ENCODE results near the gene TM9SF2.

The TM9SF2 gene

DNA sequence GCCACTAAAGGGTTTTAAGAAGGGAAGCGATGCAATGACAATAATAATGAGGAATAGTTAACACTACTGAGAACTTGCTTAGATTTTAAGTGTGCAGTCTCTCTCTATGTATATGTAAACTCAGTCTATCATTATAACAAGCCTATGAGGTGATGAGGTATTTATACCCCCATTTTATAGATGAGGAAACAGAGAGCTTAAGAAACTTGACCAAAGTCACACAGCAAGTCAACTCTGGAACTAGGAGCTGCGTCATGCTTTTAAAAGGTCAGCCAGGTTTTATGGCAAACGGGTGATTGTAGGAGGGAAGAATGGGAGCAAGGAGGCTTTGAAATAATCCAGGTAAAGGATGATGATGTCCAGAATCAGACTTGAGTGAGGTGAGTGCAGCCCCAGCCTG is 103.4 kb downstream of the TM9SF2 start:
- no peak overlapping the region for H3K4me3 ChIP-seq (replicated peaks; ENCODE audit: low read depth, low read length)
- TF ChIP-seq, protein P1, sequence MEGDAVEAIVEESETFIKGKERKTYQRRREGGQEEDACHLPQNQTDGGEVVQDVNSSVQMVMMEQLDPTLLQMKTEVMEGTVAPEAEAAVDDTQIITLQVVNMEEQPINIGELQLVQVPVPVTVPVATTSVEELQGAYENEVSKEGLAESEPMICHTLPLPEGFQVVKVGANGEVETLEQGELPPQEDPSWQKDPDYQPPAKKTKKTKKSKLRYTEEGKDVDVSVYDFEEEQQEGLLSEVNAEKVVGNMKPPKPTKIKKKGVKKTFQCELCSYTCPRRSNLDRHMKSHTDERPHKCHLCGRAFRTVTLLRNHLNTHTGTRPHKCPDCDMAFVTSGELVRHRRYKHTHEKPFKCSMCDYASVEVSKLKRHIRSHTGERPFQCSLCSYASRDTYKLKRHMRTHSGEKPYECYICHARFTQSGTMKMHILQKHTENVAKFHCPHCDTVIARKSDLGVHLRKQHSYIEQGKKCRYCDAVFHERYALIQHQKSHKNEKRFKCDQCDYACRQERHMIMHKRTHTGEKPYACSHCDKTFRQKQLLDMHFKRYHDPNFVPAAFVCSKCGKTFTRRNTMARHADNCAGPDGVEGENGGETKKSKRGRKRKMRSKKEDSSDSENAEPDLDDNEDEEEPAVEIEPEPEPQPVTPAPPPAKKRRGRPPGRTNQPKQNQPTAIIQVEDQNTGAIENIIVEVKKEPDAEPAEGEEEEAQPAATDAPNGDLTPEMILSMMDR (IDR thresholded peaks at IDR 0.05; ENCODE audit: low read depth, low read length, missing control alignments), result no peak
- DNase-seq (ENCODE audit: extremely low read depth, low read depth), result no peak

DNA sequence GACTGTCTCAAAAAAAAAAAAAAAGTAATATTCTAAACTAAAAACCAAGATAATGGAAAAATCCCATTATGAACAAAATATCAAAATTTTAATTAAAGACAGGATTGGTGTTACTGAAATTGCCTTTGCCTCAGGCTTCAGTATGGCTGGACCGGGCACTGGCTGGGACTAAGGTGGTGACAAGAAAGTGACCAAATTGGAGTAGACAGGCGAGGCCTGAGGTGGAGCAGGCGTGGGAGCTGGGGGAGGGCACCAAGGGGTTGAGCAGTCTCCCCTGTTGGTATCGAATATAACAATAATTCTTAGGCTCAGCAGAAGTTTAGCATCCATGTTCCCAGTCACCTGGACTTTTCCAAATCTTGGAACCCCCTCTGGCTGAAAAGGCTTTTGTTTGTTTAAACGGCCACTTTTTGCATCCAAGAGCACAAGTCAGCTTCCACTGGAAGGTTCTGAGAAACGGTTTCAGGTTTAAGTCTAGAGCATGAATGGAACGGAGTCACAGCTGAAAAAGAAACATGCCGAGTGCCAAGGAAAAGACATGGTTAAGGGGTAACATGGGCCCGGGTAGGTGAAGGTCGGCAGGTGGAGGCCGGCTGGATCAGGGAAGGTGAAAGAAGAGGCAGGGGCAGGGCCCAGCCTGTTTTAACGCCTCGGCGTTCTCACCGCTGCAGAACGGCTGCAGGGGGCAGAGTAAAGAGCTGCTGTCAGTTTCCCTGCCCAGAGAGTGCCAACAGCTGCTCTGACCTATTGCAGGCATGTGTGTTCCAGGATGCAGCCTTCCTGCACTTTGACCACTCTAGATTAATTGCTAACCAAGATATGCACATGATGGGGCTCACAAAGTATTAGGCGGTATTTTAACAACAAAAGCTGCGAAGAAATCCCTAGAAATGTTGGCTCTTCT is 104.4 kb downstream of the TM9SF2 start:
- DNase-seq (ENCODE audit: extremely low read depth, low read depth), result no peak
- TF ChIP-seq, protein P1 (IDR thresholded peaks at IDR 0.05; ENCODE audit: low read depth, low read length, missing control alignments), result no peak
- peak overlapping the region; percentile 70 for H3K4me3 ChIP-seq (replicated peaks; ENCODE audit: low read depth, low read length)

DNA sequence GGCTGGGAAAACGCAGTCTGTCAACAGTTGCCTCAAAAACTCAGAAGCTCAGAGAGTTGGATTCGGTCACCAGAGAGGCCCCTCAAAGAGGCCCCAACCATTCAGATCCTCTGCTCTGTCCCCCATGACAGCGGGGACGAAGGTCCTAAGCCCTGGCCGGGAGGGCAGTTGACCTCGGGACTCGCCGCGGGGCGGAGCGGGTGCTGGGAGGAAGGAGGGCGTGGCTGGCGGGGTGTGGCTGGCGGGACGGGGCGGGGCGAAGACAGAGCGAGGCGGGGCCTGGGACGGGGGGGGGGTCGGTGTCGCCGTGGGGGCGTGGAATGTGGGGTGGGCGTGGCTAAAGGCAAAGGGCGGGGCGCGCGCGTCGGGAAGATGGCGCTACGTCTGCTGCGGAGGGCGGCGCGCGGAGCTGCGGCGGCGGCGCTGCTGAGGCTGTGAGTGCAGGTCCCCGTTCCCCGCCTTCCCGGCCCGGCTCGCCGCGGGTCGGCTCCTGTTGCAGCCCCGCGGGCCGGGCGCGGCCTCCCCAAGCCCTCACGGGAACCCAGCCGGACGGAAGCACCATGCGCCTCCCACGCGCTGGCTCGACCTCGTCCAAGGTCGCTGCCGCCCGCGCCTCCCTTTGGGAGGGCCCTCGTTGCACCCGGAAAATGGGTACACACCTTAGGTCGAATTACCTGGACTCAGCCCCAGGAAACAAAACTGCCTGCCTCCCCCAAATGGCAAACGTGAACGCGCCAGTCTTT is 105.2 kb downstream of the TM9SF2 start, which contains the start of gene CLYBL:
CLYBL (plus strand) TSS at position 367 of the 743 bp plus-strand sequence.
- peak within 1 kb of the TSS; percentile 70 for H3K4me3 ChIP-seq (replicated peaks; ENCODE audit: low read depth, low read length)
- DNase-seq (ENCODE audit: extremely low read depth, low read depth), result no peak
- TF ChIP-seq, protein P1 (IDR thresholded peaks at IDR 0.05; ENCODE audit: low read depth, low read length, missing control alignments), result no peak

DNA sequence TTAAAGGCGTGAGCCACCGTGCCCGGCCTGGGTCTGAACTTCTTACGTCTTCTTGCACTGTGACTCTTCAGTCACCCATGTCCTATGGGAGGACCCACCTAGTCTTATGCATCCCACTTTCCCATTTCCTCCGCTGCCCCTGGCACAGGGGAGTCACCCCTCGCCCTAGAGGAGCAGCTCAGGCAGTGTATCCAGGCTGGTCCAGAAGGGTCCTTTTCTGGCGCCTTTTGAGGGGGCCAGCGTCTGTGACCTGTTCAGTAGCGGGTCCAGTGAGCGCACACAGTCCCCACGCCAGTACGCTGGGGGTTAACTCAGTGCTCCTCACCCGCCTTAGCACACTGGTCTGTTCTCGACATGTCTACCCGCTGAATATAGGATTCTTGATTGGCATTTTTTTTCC is 107.1 kb downstream of the TM9SF2 start:
- TF ChIP-seq, protein P1 (IDR thresholded peaks at IDR 0.05; ENCODE audit: low read depth, low read length, missing control alignments), result no peak
- DNase-seq (ENCODE audit: extremely low read depth, low read depth), result no peak
- H3K4me3 ChIP-seq (replicated peaks; ENCODE audit: low read depth, low read length), result no peak overlapping the region

DNA sequence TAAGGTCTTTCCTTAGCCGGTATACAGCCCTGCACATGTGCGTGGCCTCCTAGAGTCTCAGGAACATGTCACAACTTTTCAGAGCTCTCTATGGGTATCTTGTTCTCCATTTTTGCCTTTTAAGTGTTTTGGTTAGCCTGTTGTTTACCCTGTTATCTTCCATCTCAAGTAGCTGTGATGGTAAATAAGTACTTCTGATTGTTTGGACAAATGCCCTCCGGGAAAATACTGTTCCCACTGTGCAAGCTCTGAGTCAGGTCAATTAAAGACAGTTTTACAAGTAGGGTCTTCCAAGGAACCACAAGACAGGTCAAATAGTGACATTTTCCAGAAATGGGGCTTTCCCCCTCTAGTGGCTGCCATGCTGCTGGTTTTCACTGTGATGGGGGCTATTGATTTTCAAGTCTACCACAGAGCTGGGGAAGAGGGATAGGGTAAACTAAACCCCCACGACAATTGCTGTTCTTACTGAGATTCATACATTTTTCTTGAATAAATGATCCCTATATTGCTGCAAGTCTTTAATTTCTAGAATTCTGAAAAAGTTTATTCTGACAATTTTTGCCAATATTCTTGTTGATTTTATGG is 109.5 kb downstream of the TM9SF2 start:
- no peak overlapping the region for H3K4me3 ChIP-seq (replicated peaks; ENCODE audit: low read depth, low read length)
- TF ChIP-seq, protein P1 (IDR thresholded peaks at IDR 0.05; ENCODE audit: low read depth, low read length, missing control alignments), result peak; percentile 35
- no peak for DNase-seq (ENCODE audit: extremely low read depth, low read depth)

Measured in HFF-Myc (cell line).